ENCODE data around the gene SPATA2. TPM values are rescaled to one million over a fixed set of nuclear protein-coding genes. Genes with fewer than 3 reads are reported as not detected.

SPATA2 gene
- total and polyA plus RNA-seq, 2 of the 8 experiments (the other 6 are each of a cell fraction or from before 2014, with no cell fraction given) = 11.0 to 13.0 TPM

DNA sequence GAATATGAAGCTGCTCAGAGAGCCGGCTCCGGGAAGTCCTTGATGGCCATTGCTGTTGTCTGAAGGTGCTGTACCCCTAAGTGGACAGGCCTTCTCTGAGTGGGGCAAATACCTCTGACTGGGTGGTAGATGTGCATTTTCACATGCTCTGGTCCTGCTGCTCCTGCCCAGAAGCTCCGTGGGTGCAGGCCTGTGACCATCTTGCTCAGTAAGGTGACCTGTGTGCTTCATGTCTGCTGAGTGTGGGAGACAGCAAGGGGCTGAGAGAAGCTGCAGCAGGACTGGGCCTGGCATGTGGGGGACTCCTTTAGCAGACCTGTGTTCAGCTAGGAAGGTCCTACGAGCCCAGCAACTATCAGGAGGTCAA is 5.0 kb downstream of the SPATA2 start:
- Histone ChIP-seq H3K4ac (replicated peaks; ENCODE audit: insufficient read length, low read depth, low read length) (no peak overlapping the region), H2BK20ac (ENCODE audit: low read length) (no peak overlapping the region), H3K27me3 (replicated peaks in 1 of 4; ENCODE audit: control insufficient read depth in 3 of 4, extremely low read depth in 1 of 4, insufficient read depth in 3 of 4, low read length in 3 of 4) (no peaks in the 10 kb centered on the region), H3K4me1 (replicated peaks in 1 of 4; ENCODE audit: control insufficient read depth in 3 of 4, insufficient read depth in 4 of 4, low read length in 3 of 4) (peaks cover 0 to 6% (median 3%) of the 10 kb centered on the region in 4 experiments; a peak in 2 of 7 replicates), H2BK12ac (ENCODE audit: low read depth, low read length) (no peak overlapping the region), H3K4me3 (ENCODE audit: extremely low read depth in 1 of 4, insufficient read depth in 2 of 4, low read depth in 3 of 4, low read length in 4 of 4) (no peak overlapping the region), H4K91ac (replicated peaks; ENCODE audit: insufficient read length, low read length) (no peak overlapping the region), H3K79me2 (ENCODE audit: control insufficient read depth in 1 of 2, insufficient read depth in 2 of 2, low read length in 2 of 2) (peaks cover 4 to 53% of the 10 kb centered on the region in 2 experiments; a peak in 3 of 4 replicates), H3K56ac (replicated peaks; ENCODE audit: insufficient read length, low read depth, low read length) (no peak overlapping the region), H2AFZ (ENCODE audit: low read length) (no peak overlapping the region), H3K36me3 (ENCODE audit: control insufficient read depth in 2 of 4, insufficient read depth in 4 of 4, low read length in 3 of 4) (peaks cover 0 to 20% (median 6%) of the 10 kb centered on the region in 4 experiments; a peak in 5 of 8 replicates), H3K9ac (replicated peaks in 1 of 4; ENCODE audit: extremely low read depth in 1 of 4, low read depth in 3 of 4, low read length in 3 of 4) (no peak overlapping the region), H2BK15ac (ENCODE audit: low read length) (no peak overlapping the region), H3K9me3 (ENCODE audit: insufficient read depth in 2 of 2, low read depth in 1 of 2, low read length in 1 of 2) (no peaks in the 10 kb centered on the region), H2BK120ac (replicated peaks; ENCODE audit: low read depth, low read length) (no peak overlapping the region), H4K8ac (ENCODE audit: extremely low read depth, insufficient read depth, low read length) (no peak overlapping the region), H2BK5ac (ENCODE audit: low read depth, low read length) (no peak overlapping the region), H3K18ac (ENCODE audit: extremely low read depth, low read length) (no peak overlapping the region), H3K79me1 (ENCODE audit: low read depth, low read length) (peaks cover 12% of the 10 kb centered on the region), H3K27ac (ENCODE audit: low read depth, low read length) (no peak overlapping the region), H3K23ac (ENCODE audit: insufficient read length) (no peak overlapping the region), H4K5ac (ENCODE audit: insufficient read length, low read depth, low read length) (no peak overlapping the region), H2AK5ac (ENCODE audit: low read depth, low read length) (no peak overlapping the region), H3K14ac (ENCODE audit: insufficient read length) (no peak overlapping the region), H3K23me2 (ENCODE audit: low read depth, low read length) (peaks cover 5% of the 10 kb centered on the region), H4K20me1 (replicated peaks in 1 of 2; ENCODE audit: control insufficient read depth in 1 of 2, insufficient read depth in 2 of 2, low read length in 2 of 2) (peaks cover 2 to 24% of the 10 kb centered on the region in 2 experiments), H3K4me2 (ENCODE audit: insufficient read depth in 1 of 2, low read depth in 2 of 2, low read length in 2 of 2) (no peak overlapping the region)
- ChIA-PET CTCF (ENCODE audit: partially characterized antibody) (interaction anchor here (0.6 to 16.4 kb wide), 15 partner anchors 9 to 663 kb away, joined by 3 to 199 read pairs (median 5); no protein-coding TSS in a partner anchor), POLR2A (ENCODE audit: partially characterized antibody) (interaction anchor here (1.6 kb wide), 1 partner anchor 10 kb away, joined by 5 read pairs; no protein-coding TSS in a partner anchor)
- FAIRE-seq (no peak), DNase-seq (ENCODE audit: low read depth in 1 of 2, low spot score in 2 of 2) (no peak)
- WGBS, 2 experiments (ENCODE audit: extremely low coverage in 1 of 2, insufficient coverage in 1 of 2, insufficient read length in 1 of 2, insufficient replicate concordance in 2 of 2, low coverage in 1 of 2, low lambda C conversion rate in 2 of 2, missing lambda C conversion rate in 1 of 2) = 94% methylated on average over 4 of the region's 4 CpGs; no CpG with 5 or more reads in 1 of the 2 experiments
- TF ChIP-seq HDAC6 (IDR thresholded peaks at IDR 0.05; ENCODE audit: low read depth, low read length) (no peak), SRF (IDR thresholded peaks at IDR 0.05; ENCODE audit: low read depth, low read length) (no peak), BACH1 (IDR thresholded peaks at IDR 0.05; ENCODE audit: low read length) (no peak), CBX8 (IDR thresholded peaks at IDR 0.05; ENCODE audit: borderline replicate concordance, low read depth, low read length) (no peak), JUN (IDR thresholded peaks at IDR 0.05; ENCODE audit: low read depth, low read length) (no peak), POLR2A (IDR thresholded peaks at IDR 0.05; ENCODE audit: control extremely low read depth in 1 of 2, low read depth in 2 of 2, low read length in 2 of 2) (no peak), SAP30 (IDR thresholded peaks at IDR 0.05; ENCODE audit: insufficient read depth, insufficient replicate concordance, low read length) (no peak), CTBP2 (IDR thresholded peaks at IDR 0.05; ENCODE audit: borderline replicate concordance, insufficient read depth, insufficient read length, low read length) (no peak), CREB1 (IDR thresholded peaks at IDR 0.05) (no peak), TEAD4 (IDR thresholded peaks at IDR 0.05; ENCODE audit: low read depth, low read length) (no peak), EP300 (IDR thresholded peaks at IDR 0.05; ENCODE audit: borderline replicate concordance in 1 of 2, low read depth in 2 of 2, low read length in 2 of 2) (no peak), NRF1 (IDR thresholded peaks at IDR 0.05; ENCODE audit: low read depth, low read length) (no peak), PHF8 (conservative IDR thresholded peaks at IDR 0.05; ENCODE audit: low read depth, low read length) (no peak), TAF7 (optimal IDR thresholded peaks at IDR 0.05; ENCODE audit: borderline replicate concordance, low read depth, low read length) (no peak)
- TF ChIP-seq, protein P1, sequence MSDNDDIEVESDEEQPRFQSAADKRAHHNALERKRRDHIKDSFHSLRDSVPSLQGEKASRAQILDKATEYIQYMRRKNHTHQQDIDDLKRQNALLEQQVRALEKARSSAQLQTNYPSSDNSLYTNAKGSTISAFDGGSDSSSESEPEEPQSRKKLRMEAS (IDR thresholded peaks at IDR 0.05) = no peak

Measured in H1 (cell line).